SK-N-SH (cell line): ENCODE results near the gene GARNL3. TPM values are rescaled to one million over a fixed set of nuclear protein-coding genes. Genes with fewer than 3 reads are reported as not detected.

Source experiments
- CTCF ChIA-PET: fragments of 300-600, 350-600 bp; formaldehyde crosslinking; extraction: SDS; loops from one replicate; lab custom pipeline; 2021; lab: Yijun Ruan, JAX
- POLR2A ChIA-PET: fragments of 350-600 bp; sonication (Branson Sonifier 250); formaldehyde crosslinking; extraction: SDS; loops from one replicate; lab custom pipeline; 2020; ENCODE audit warnings: antibody characterized with exemption, inconsistent platforms; lab: Yijun Ruan, JAX
- DNase-seq: peaks from one replicate; pipeline ENCODE4 v3.0.0; 2012
- H2AFZ ChIP-seq: fragments of 200-600 bp; sonication (generic); 2 replicates; pipeline ENCODE4 v1.8.1; 2016; ENCODE audit warnings: antibody characterized with exemption, mild to moderate bottlenecking, low read depth
- H3F3A ChIP-seq: fragments of 200-600 bp; sonication (generic); replicated peaks from 2 replicates; pipeline ENCODE3; 2016; ENCODE audit warnings: antibody characterized with exemption, mild to moderate bottlenecking; ENCODE audit not compliant: insufficient read depth
- H3K27ac ChIP-seq, 2 experiments: fragments of 200-500 bp in 1 of 2; fragments of 200-600 bp in 1 of 2; sonication (Bioruptor generic) in 1 of 2; sonication (generic), shearing (Covaris generic) in 1 of 2; 2 replicates each; pipeline versions ENCODE4 v1.5.1 to v1.6.1; 2014 to 2016; ENCODE audit warnings: low read depth in 2 of 2, inconsistent platforms in 1 of 2, low read length in 1 of 2, mild to moderate bottlenecking in 1 of 2, mixed read lengths in 1 of 2
- H3K27me3 ChIP-seq: fragments of 200-600 bp; sonication (generic), shearing (Covaris generic); 2 replicates; pipeline ENCODE4 v1.6.1; 2016; ENCODE audit warnings: mixed run types; ENCODE audit not compliant: insufficient read depth
- H3K36me3 ChIP-seq, 2 experiments: fragments of 200-500 bp in 1 of 2; fragments of 200-600 bp in 1 of 2; sonication (Bioruptor generic) in 1 of 2; sonication (generic) in 1 of 2; replicated peaks in 1 of 2; 2 replicates each; pipeline versions ENCODE3 to v1.5.1; 2014 to 2016; ENCODE audit warnings: low read length in 1 of 2, mild to moderate bottlenecking in 1 of 2; ENCODE audit not compliant: insufficient read depth in 2 of 2, control insufficient read depth in 1 of 2
- H3K4me1 ChIP-seq, 2 experiments: fragments of 200-500 bp in 1 of 2; fragments of 200-600 bp in 1 of 2; sonication (Bioruptor generic) in 1 of 2; sonication (generic), shearing (Covaris generic) in 1 of 2; 2 replicates each; pipeline versions ENCODE4 v1.5.1 to v1.6.1; 2014 to 2016; ENCODE audit warnings: low read depth in 1 of 2, low read length in 1 of 2, mixed run types in 1 of 2; ENCODE audit not compliant: insufficient read depth in 2 of 2, control insufficient read depth in 1 of 2
- H3K4me2 ChIP-seq: fragments of 200-600 bp; sonication (generic), shearing (Covaris generic); 2 replicates; pipeline ENCODE4 v1.6.1; 2017; ENCODE audit warnings: mixed run types
- H3K4me3 ChIP-seq, 2 experiments: fragments of 200-500 bp in 1 of 2; fragments of 200-600 bp in 1 of 2; sonication (Bioruptor generic) in 1 of 2; sonication (generic), shearing (Covaris generic) in 1 of 2; 2 replicates each; pipeline versions ENCODE4 v1.5.1 to v1.8.1; 2014 to 2016; ENCODE audit warnings: low read depth in 2 of 2, inconsistent platforms in 1 of 2, low read length in 1 of 2, mild to moderate bottlenecking in 1 of 2, mixed read lengths in 1 of 2, moderate library complexity in 1 of 2
- H3K79me2 ChIP-seq: fragments of 200-600 bp; sonication (generic); 2 replicates; pipeline ENCODE4 v1.8.1; 2017; ENCODE audit warnings: mild to moderate bottlenecking; ENCODE audit not compliant: insufficient read depth
- H3K9ac ChIP-seq: fragments of 200-600 bp; sonication (generic); 2 replicates; pipeline ENCODE4 v1.6.1; 2017; ENCODE audit warnings: mixed run types
- H3K9me2 ChIP-seq: fragments of 200-600 bp; sonication (generic); 2 replicates; pipeline ENCODE4 v1.6.1; 2017; ENCODE audit warnings: mixed run types
- H3K9me3 ChIP-seq: fragments of 200-600 bp; sonication (generic); 2 replicates; pipeline ENCODE4 v1.6.1; 2017; ENCODE audit warnings: mixed run types, mild to moderate bottlenecking, moderate library complexity
- H4K20me1 ChIP-seq: fragments of 200-600 bp; sonication (generic); 2 replicates; pipeline ENCODE4 v1.6.1; 2017; ENCODE audit warnings: mild to moderate bottlenecking, mixed run types; ENCODE audit not compliant: insufficient read depth
- CHD2 ChIP-seq: fragments of 150-350 bp; IDR thresholded peaks from 2 replicates; pipeline ENCODE4 v1.6.1; 2018; ENCODE audit warnings: low read length; ENCODE audit not compliant: partially characterized antibody
- CTCF ChIP-seq: fragments of 200-600 bp; sonication (generic); IDR thresholded peaks from 2 replicates; pipeline ENCODE4 v1.6.1; 2017; ENCODE audit warnings: antibody characterized with exemption, mild to moderate bottlenecking, moderate library complexity
- ELF1 ChIP-seq: IDR thresholded peaks from 2 replicates; pipeline ENCODE4 v1.4.0; 2012
- FOXJ3 ChIP-seq: sonication (generic); formaldehyde crosslinking; IDR thresholded peaks from 2 replicates; pipeline ENCODE4 v1.5.1; 2020; ENCODE audit warnings: mild to moderate bottlenecking, missing genetic modification reagents
- IRF3 ChIP-seq: fragments of 150-350 bp; IDR thresholded peaks from 2 replicates; pipeline ENCODE4 v1.6.1; 2016; ENCODE audit warnings: mild to moderate bottlenecking, low read depth, low read length
- MAX ChIP-seq: IDR thresholded peaks from 2 replicates; pipeline ENCODE4 v1.4.0; 2012; ENCODE audit warnings: low read depth
- PBX3 ChIP-seq: IDR thresholded peaks from 2 replicates; pipeline ENCODE4; 2012
- REST ChIP-seq: IDR thresholded peaks from 2 replicates; pipeline ENCODE4 v1.6.1; 2012; ENCODE audit warnings: mild to moderate bottlenecking, low read depth, low read length, moderate library complexity
- SIN3A ChIP-seq: IDR thresholded peaks from 2 replicates; pipeline ENCODE4 v1.6.1; 2012; ENCODE audit warnings: low read depth, mild to moderate bottlenecking, low read length, moderate library complexity, borderline replicate concordance
- USF1 ChIP-seq: IDR thresholded peaks from 2 replicates; pipeline ENCODE4 v1.4.0; 2012; ENCODE audit warnings: low read depth, borderline replicate concordance
- USF2 ChIP-seq: fragments of 150-350 bp; IDR thresholded peaks from 2 replicates; pipeline ENCODE4 v1.6.1; 2017; ENCODE audit warnings: antibody characterized with exemption, low read length, low read depth, borderline replicate concordance
- ZBTB33 ChIP-seq: IDR thresholded peaks from 2 replicates; pipeline ENCODE4 v1.4.0; 2012; ENCODE audit warnings: low read depth, borderline replicate concordance
- WGBS: methylation state at CpG from one replicate; pipeline ENCODE4 v1.1.6; 2017; ENCODE audit warnings: low lambda C conversion rate; 5-methylcytosine and 5-hydroxymethylcytosine counted together
- polyA plus RNA-seq, 3 experiments: library from polyadenylated mRNA; depleted of rRNA; stranded (reverse); fragments of >200 nt; gene quantifications; 2 replicates each; pipeline ENCODE4 v1.2.3, GENCODE V29; 2012

Gene GARNL3
- polyA plus RNA-seq, 1 of the 3 experiments (the other 2 are of a cell fraction) = 9.1 TPM

- Histone ChIP-seq H3K79me2 (no peaks in the 10 kb centered on the region; the same call in 1 of the 2 replicates), H3F3A (no peaks in the 10 kb centered on the region), H4K20me1 (no peaks in the 10 kb centered on the region), H3K36me3 (no peaks in the 10 kb centered on the region), H3K4me2 (no peak overlapping the region), H3K27ac (peak overlapping the region in 1 of 2 experiments; percentile 95; a peak in 2 of 4 replicates), H3K9ac (no peak overlapping the region), H2AFZ (no peak overlapping the region), H3K9me3 (no peaks in the 10 kb centered on the region), H3K4me1 (peaks cover 13 to 36% of the 10 kb centered on the region in 2 experiments), H3K9me2 (no peaks in the 10 kb centered on the region), H3K4me3 (no peak overlapping the region), H3K27me3 (no peaks in the 10 kb centered on the region)
- POLR2A ChIA-PET = interaction anchor here (1.1 kb wide), 1 partner anchor 18 kb away, joined by 3 read pairs; no protein-coding TSS in a partner anchor
- TF ChIP-seq CTCF (no peak), USF1 (no peak), ELF1 (no peak), ZBTB33 (no peak)
- CTCF ChIA-PET = interaction anchor here (0.9 to 1.6 kb wide), 3 partner anchors 11 to 63 kb away, joined by 3 read pairs; no protein-coding TSS in a partner anchor
- DNase-seq = no peak
Measured at GRCh38 chr9:127262602-127263001, 2.0 kb upstream of the GARNL3 start.

- Histone ChIP-seq H3K9ac (no peak overlapping the region), H3K4me1 (peaks cover 13 to 41% of the 10 kb centered on the region in 2 experiments), H3K9me3 (no peaks in the 10 kb centered on the region), H4K20me1 (no peaks in the 10 kb centered on the region), H3K9me2 (no peaks in the 10 kb centered on the region), H3F3A (peaks cover 2% of the 10 kb centered on the region), H3K79me2 (no peaks in the 10 kb centered on the region; the same call in 1 of the 2 replicates), H2AFZ (no peak overlapping the region), H3K36me3 (no peaks in the 10 kb centered on the region), H3K4me2 (no peak overlapping the region), H3K27ac (peak overlapping the region in 1 of 2 experiments; percentile 95; a peak in 2 of 4 replicates), H3K4me3 (no peak overlapping the region), H3K27me3 (no peaks in the 10 kb centered on the region)
- POLR2A ChIA-PET = no interaction called here
- WGBS = 96% methylated on average over 9 of the region's 9 CpGs
- CTCF ChIA-PET = interaction anchor here (0.7 to 1.6 kb wide), 5 partner anchors 10 to 64 kb away, joined by 3 read pairs; no protein-coding TSS in a partner anchor
- no peak for DNase-seq
- TF ChIP-seq FOXJ3 (CRISPR knock-in tag) (no peak), PBX3 (no peak), REST (no peak), SIN3A (no peak), MAX (no peak), USF2 (no peak), IRF3 (no peak), CHD2 (no peak)
Measured at GRCh38 chr9:127263237-127263636, 1.3 kb upstream of the GARNL3 start.
